Activated CD8-positive, alpha-beta memory T cell treated with anti-CD3 and anti-CD28 coated beads, Interleukin-2, amount 50 U/mL, for 24 hours (primary cell): ENCODE data around the gene YTHDC2.
A peak's percentile ranks its signal among the peaks of the same experiment; 100 is the strongest.

Source experiments
- DNase-seq: peaks from one replicate; pipeline ENCODE4 v3.0.0-alpha.2; 2020; ENCODE audit errors: extremely low read depth

Gene YTHDC2

GRCh38 chr5:113513384-113514288 lies at the start of gene YTHDC2:
Gene YTHDC2 (plus strand): TSS chr5:113513694. CDS start chr5:113513896, 202 bp downstream.
- peak; percentile 58 for DNase-seq

DNA sequence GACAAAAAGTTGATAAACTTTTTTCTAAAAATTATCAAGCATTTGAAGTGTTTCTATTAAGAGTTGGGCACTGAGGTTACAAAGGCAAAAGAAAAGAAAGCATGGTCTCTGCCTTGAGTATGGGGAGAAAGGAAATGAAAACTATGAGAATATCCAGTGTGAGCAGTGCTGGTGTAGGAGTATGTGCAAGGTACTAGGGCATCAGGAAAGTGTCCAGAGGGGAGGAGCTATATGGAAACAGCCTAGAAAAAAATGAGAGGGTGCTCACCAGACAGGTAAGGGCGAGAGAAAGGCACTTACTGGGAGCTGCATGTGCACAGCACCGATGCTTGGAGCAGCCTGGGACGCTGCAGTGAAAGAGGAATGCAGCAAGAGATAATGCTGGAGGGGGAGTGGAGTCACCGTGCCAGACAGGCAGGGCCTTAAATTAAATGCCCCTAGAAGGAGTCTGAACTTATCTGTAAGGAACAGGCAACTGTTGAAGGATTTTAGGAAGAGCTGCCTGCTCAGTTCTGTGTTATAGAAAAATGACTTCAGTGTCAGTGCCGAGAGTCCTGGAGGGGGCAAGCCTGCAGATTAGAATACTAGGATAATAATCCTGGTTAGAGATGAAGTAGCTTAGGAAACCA lies 39.3 kb upstream of the YTHDC2 start:
- DNase-seq, result no peak

DNA sequence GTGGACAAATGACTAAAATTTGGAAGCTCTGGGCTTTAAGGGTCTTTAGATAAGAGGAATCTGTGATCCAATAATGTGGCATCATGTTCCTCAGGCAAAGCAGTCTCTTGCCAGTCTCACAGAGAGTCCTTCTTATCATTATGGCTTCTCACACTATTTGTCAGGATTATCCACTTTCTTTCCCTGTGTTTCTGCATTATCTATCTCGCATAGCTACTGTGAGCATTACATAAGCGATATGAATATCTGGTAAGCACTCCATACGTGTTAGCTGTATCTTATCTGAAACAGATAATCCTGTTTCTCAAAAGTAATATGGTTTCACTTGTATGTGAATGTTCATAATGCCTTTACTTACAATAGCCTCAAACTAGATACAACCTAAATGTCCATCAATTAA lies 34.8 kb upstream of the YTHDC2 start:
- DNase-seq, result no peak

GRCh38 chr5:113480243-113480642 lies 33.3 kb upstream of the YTHDC2 start:
- no peak for DNase-seq

- DNase-seq, result no peak
Observed at GRCh38 chr5:113487416-113487780, 26.1 kb upstream of the YTHDC2 start.

GRCh38 chr5:113487781-113488644 lies 25.5 kb upstream of the YTHDC2 start, which contains the start of gene MCC:
Gene MCC (minus strand): TSS chr5:113488453.
- DNase-seq, result no peak

GRCh38 chr5:113488645-113489184 lies 24.8 kb upstream of the YTHDC2 start:
- no peak for DNase-seq

DNA sequence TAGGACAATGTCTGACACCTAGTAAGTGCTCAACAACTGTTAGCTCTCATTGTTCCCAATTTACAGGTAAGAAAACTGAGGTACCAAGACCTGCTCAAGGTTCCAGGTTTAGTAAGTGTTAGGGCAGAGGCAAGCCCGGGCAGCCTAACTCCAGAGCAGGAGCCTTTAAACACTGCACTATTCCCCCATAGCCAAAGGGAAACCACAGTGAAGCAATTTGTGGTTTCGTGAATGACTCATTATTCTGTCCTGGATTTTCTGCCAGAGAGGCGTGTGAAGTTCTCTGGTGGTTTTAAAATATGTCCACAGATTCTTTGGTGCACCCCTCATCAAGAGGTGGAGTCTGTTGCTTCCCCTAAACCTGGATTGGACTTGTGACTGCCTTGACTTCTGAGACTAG lies 24.2 kb upstream of the YTHDC2 start:
- DNase-seq, result no peak

DNA sequence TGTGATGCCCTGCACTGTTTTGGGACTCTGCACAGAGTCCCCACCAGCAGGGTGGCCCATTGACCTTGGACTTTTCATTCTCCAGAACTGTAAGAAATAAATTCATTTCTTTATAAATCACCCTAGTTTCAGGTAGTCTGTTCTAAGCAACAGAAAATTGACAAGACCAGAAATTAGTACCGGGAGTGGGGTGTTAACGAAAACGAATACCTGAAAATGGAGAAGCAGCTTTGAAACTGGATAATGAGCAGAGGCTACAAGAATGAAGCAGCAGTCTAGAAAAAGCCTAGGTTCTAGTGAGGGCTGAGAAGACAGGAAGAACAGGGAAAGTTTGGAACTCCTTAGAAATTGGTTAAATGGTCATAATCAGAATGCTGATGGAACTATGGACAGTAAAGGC lies 23.2 kb upstream of the YTHDC2 start:
- DNase-seq, result no peak

GRCh38 chr5:113491022-113491421 lies 22.5 kb upstream of the YTHDC2 start:
- DNase-seq, result no peak

GRCh38 chr5:113493446-113493845 lies 20.0 kb upstream of the YTHDC2 start:
- no peak for DNase-seq

GRCh38 chr5:113495422-113495841 lies 18.1 kb upstream of the YTHDC2 start:
- no peak for DNase-seq

DNA sequence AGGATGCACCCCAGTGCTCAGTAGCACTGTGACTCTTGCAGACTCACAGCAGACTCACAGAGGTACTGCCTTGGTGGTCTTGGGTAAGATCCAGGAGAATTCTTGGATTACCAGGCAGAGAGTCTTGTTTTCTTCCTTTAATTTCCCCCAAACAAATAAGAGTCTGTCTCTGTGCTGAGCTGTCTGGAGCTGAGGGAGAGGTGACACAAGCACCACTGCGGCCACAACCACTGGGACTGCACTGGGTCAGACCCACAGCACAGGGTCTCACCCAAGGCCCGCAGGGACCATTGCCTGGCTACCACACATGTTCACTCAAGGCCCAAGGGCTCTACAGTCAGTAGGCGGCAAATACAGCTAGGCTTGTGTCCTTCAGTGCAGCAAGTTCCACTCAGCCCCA lies 11.4 kb upstream of the YTHDC2 start:
- no peak for DNase-seq

- no peak for DNase-seq
Observed at GRCh38 chr5:113503146-113503545, 10.3 kb upstream of the YTHDC2 start.

GRCh38 chr5:113505181-113505580 lies 8.3 kb upstream of the YTHDC2 start:
- no peak for DNase-seq

DNA sequence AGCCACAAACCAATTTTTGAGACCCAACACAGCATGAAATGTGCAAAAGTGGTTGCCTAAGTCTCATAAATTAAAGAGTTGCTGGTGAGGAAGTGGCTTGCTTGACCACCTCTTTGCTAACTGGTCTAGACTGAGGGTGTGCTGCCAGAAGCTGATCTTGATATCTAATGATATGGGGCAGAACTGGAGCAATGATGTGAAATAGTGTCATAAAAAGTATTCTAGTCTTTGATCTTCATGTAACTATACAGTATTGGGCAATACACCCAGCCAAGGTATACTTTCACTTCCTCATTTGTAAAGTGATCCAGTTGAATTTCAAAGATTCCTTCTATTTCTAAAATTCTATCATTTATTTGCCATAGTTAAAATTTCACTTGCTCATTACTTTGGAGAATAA lies 5.9 kb upstream of the YTHDC2 start:
- DNase-seq, result no peak

DNA sequence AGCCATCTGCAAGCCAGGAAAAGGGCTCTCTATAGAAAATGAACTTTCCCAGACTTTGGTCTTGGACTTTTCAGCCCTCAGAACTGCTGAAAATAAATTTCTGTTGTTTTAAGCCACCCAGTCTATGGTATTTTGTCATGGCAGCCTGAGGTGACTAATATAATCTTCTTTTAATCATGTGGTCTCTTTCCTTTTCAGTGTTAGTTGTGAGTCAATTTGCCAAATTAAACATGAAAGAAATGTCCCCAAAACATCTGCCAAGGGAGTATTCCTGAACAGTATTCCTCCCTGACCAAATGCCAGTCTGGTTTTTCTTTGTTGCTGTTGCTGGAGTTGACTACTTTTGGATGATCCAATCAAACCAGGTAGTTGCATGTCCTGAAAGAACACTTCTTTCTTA lies 4.7 kb upstream of the YTHDC2 start:
- DNase-seq, result no peak

DNA sequence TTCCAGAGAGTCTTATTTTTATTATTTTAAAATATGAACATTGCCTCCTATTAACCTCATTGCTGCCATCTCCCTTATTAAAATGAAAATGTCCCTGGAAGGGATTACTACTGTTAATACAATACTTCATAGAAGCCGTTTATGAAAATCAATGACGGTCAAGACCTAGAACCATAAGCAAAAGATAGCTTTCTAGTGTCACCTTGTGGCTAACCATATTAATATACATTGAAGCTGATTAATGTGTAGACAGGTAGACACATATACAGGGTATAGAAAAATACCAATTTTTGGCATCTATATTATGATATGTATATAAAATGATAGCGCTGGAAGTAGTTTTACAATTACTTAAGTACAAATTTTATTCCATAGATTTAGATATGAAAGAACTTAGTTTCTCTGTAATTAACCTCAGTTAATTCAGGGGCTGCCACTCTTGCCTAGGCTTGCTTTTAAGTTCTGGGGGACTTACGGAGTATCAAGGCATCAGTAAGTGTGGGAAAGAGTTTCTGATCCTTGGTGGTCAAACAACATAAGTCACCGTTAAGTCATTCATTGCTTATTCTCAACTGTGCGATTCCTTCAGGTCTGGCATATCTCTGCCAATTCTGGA lies 2.5 kb upstream of the YTHDC2 start:
- no peak for DNase-seq

- DNase-seq, result no peak
Observed at GRCh38 chr5:113512341-113512740, 1.2 kb upstream of the YTHDC2 start.

DNA sequence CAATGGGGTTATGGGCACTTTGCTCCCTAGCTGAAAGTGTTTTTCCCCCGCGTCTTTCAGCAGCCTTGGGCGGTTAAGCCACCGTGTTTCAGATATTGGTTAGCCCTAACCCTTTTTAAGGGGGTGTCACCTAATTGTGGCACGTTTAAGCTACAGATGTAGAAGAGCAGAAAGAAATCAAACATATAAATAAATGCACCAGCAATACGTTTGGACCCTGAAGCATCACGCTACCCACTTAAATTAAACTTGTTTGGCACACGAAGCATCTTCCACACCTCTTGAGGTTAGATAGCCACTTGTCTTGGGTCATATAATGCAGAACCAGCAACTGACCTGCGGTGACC lies 768 bp downstream of the YTHDC2 start:
- no peak for DNase-seq

DNA sequence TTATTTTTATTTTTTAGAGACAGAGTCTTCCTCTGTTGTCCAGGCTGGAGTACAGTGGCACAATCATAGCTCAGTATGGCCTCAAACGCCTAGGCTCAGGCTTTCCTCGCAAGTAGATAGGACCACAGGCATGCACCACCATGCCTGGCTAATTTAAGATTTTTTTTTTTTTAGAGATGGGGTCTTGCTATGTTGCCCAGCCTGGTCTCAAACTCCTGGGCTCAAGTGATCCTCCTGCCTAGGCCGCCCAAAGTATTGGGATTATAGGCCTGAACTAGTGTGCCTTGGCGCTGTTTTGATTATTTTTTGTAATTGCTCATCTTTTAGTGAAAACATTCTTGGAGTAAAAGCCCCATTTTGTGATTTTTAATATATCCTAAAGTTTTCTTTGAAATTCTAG lies 5.4 kb downstream of the YTHDC2 start:
- no peak for DNase-seq

DNA sequence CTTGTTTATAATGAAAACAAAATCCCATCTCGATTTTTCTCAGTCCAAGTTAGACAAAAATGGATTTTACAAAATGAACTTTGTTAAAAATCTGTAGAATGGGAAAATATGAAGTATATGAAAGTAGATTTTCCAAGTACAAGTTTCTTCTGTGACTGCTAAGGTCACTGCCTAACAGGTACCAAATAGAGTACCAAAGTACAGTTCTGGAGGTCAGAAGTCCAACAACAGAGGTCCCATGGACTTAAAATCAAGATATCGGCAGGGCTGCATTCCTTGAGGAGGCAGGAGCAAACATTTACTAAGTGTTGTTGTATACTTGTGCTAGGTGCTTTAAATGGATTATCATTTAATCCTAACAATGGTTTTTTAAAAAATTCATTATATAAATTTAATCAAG lies 5.9 kb downstream of the YTHDC2 start:
- no peak for DNase-seq
